GM12878 (cell line): Measurements from ENCODE around the gene DYNLT2B. TPM values are rescaled to one million over a fixed set of nuclear protein-coding genes. Genes with fewer than 3 reads are reported as not detected.

ENCODE experiments used
- ATAC-seq: fragments of 200-7000 bp; cut with Tn5 transposase; 3 replicates; pipeline ENCODE4 v1.9.1; 2020; ENCODE audit warnings: mild to moderate bottlenecking, moderate library complexity
- BruUV-seq: library from RNA; stranded (reverse); fragments of 400-500 nt; replicated peaks from 2 replicates; lab custom pipeline; 2021; lab: Mats Ljungman, UMichigan
- CTCF ChIA-PET: fragments of 300-600 bp; sonication (Branson Sonifier 250); formaldehyde crosslinking; extraction: SDS; loops from one replicate; lab custom pipeline; 2021; ENCODE audit warnings: inconsistent platforms; lab: Yijun Ruan, JAX
- POLR2A ChIA-PET: fragments of 350-600 bp; formaldehyde crosslinking; extraction: SDS; loops from one replicate; lab custom pipeline; 2021; ENCODE audit warnings: inconsistent platforms; lab: Charles Lee
- RAD21 ChIA-PET: fragments of 300-600 bp; sonication (Branson Sonifier 250); formaldehyde crosslinking; loops from one replicate; lab custom pipeline; 2023; ENCODE audit warnings: antibody characterized with exemption; ENCODE audit not compliant: unreplicated experiment; lab: Charles Lee
- SMC1A ChIA-PET: fragments of 300-600 bp; sonication (Branson Sonifier 250); formaldehyde crosslinking; loops from one replicate; lab custom pipeline; 2023; ENCODE audit not compliant: unreplicated experiment, uncharacterized antibody; lab: Charles Lee
- DNase-seq: peaks from one replicate; pipeline ENCODE4 v3.0.0-alpha.2; 2011; ENCODE audit warnings: low read depth, low spot score
- FAIRE-seq: peaks from 3 replicates; lab custom pipeline; 2011; peaks lifted over from hg19 to GRCh38; lab: Jason Lieb, UNC
- H2AFZ ChIP-seq: 2 replicates; pipeline ENCODE4 v1.6.0; 2011; ENCODE audit warnings: low read depth, low read length, control low read depth; ENCODE audit not compliant: control insufficient read depth
- H3K27ac ChIP-seq: 2 replicates; pipeline ENCODE4 v1.5.1; 2011; ENCODE audit warnings: control low read depth; ENCODE audit not compliant: control insufficient read depth, insufficient read depth
- H3K27me3 ChIP-seq, 2 experiments: replicated peaks in 1 of 2; 2 replicates each; pipeline versions ENCODE4 v1.6.0 to v1.6.1; 2011; ENCODE audit warnings: low read length in 1 of 2; ENCODE audit not compliant: control insufficient read depth in 2 of 2, insufficient read depth in 2 of 2
- H3K36me3 ChIP-seq, 2 experiments: 2 replicates each; pipeline ENCODE4 v1.5.1; 2011; ENCODE audit warnings: low read length in 1 of 2; ENCODE audit not compliant: control insufficient read depth in 2 of 2, insufficient read depth in 2 of 2
- H3K4me1 ChIP-seq: 2 replicates; pipeline ENCODE4 v1.6.1; 2011; ENCODE audit warnings: mild to moderate bottlenecking, low read length, moderate library complexity, mixed read lengths; ENCODE audit not compliant: control insufficient read depth, insufficient read depth
- H3K4me2 ChIP-seq: 2 replicates; pipeline ENCODE4 v1.6.0; 2011; ENCODE audit warnings: control low read depth; ENCODE audit not compliant: control insufficient read depth, insufficient read depth
- H3K4me3 ChIP-seq: fragments of 200-600 bp; sonication (generic); 2 replicates; pipeline ENCODE4 v1.5.1; 2016
- H3K79me2 ChIP-seq: 2 replicates; pipeline ENCODE4 v1.6.0; 2011; ENCODE audit warnings: low read length; ENCODE audit not compliant: control insufficient read depth, insufficient read depth
- H3K9ac ChIP-seq: 2 replicates; pipeline ENCODE4 v1.8.0; 2011; ENCODE audit warnings: low read length, control low read depth, mixed read lengths; ENCODE audit not compliant: control insufficient read depth, insufficient read depth
- H3K9me3 ChIP-seq: replicated peaks from 3 replicates; pipeline ENCODE4 v1.5.1; 2011; ENCODE audit warnings: mild to moderate bottlenecking, low read length; ENCODE audit not compliant: control insufficient read depth, insufficient read depth
- H4K20me1 ChIP-seq: 2 replicates; pipeline ENCODE4 v1.6.0; 2011; ENCODE audit not compliant: control insufficient read depth, insufficient read depth
- ATF7 ChIP-seq: fragments of 450-650 bp; IDR thresholded peaks from 2 replicates; pipeline ENCODE4 v1.6.1; 2016; ENCODE audit warnings: low read depth, mild to moderate bottlenecking
- CHD2 ChIP-seq: IDR thresholded peaks from 2 replicates; pipeline ENCODE4 v1.6.1; 2011; ENCODE audit warnings: low read depth, low read length, improper control_type of control experiment, borderline replicate concordance
- CREB1 ChIP-seq: IDR thresholded peaks from 2 replicates; pipeline ENCODE4 v1.6.1; 2012; ENCODE audit warnings: low read depth, mild to moderate bottlenecking, inconsistent platforms
- E4F1 ChIP-seq: fragments of 450-650 bp; IDR thresholded peaks from 2 replicates; pipeline ENCODE4 v1.6.1; 2018; ENCODE audit warnings: borderline replicate concordance, mild to moderate bottlenecking; ENCODE audit not compliant: partially characterized antibody
- EGR1 ChIP-seq, 2 experiments: IDR thresholded peaks; 1 replicate in 1 of 2; 2 replicates in 1 of 2; pipeline ENCODE4 v1.6.1; 2011 to 2012; ENCODE audit warnings: low read depth in 2 of 2, low read length in 2 of 2, borderline replicate concordance in 1 of 2, mild to moderate bottlenecking in 1 of 2, moderate library complexity in 1 of 2
- GABPA ChIP-seq: IDR thresholded peaks from 2 replicates; pipeline ENCODE4 v1.6.1; 2014; ENCODE audit warnings: antibody characterized with exemption, low read depth, mild to moderate bottlenecking, inconsistent platforms
- LARP7 ChIP-seq: fragments of 450-650 bp; IDR thresholded peaks from 2 replicates; pipeline ENCODE4 v1.6.1; 2017; ENCODE audit warnings: mild to moderate bottlenecking
- NBN ChIP-seq: fragments of 450-650 bp; IDR thresholded peaks from 2 replicates; pipeline ENCODE4 v1.6.1; 2016
- NR2C1 ChIP-seq: fragments of 450-650 bp; IDR thresholded peaks from 2 replicates; pipeline ENCODE4 v1.6.1; 2017; ENCODE audit warnings: antibody characterized with exemption, mild to moderate bottlenecking, moderate library complexity
- SIN3A ChIP-seq: IDR thresholded peaks from 2 replicates; pipeline ENCODE4 v1.6.1; 2012; ENCODE audit warnings: low read depth, low read length, improper control_type of control experiment
- SPI1 ChIP-seq: IDR thresholded peaks from 2 replicates; pipeline ENCODE4 v1.6.1; 2011; ENCODE audit warnings: low read depth, mild to moderate bottlenecking, low read length, moderate library complexity, borderline replicate concordance; ENCODE audit not compliant: insufficient read depth
- SREBF2 ChIP-seq: IDR thresholded peaks from 2 replicates; pipeline ENCODE4 v1.6.1; 2012; ENCODE audit warnings: mild to moderate bottlenecking, low read length
- STAT1 ChIP-seq: fragments of 450-650 bp; conservative IDR thresholded peaks from 2 replicates; pipeline ENCODE4 v1.6.1; 2014; ENCODE audit warnings: antibody characterized with exemption, mild to moderate bottlenecking
- TCF12 ChIP-seq: IDR thresholded peaks from 2 replicates; pipeline ENCODE4 v1.6.1; 2011; ENCODE audit warnings: low read depth, mild to moderate bottlenecking, low read length
- ZNF384 ChIP-seq: IDR thresholded peaks from 2 replicates; pipeline ENCODE4 v1.6.1; 2012; ENCODE audit warnings: low read depth, mild to moderate bottlenecking, low read length, improper control_type of control experiment, borderline replicate concordance
- ZZZ3 ChIP-seq: IDR thresholded peaks from 2 replicates; pipeline ENCODE4 v1.6.1; 2011; ENCODE audit warnings: low read depth; ENCODE audit not compliant: control insufficient read depth, insufficient read length
- WGBS: methylation state at CpG from one replicate; pipeline ENCODE4 v1.1.6; 2016; ENCODE audit warnings: low lambda C conversion rate; ENCODE audit not compliant: insufficient replicate concordance, insufficient coverage; ENCODE audit errors: missing lambda C conversion rate; 5-methylcytosine and 5-hydroxymethylcytosine counted together
- in situ Hi-C: fragments of 300-500 bp; cut with MboI; formaldehyde crosslinking; loops from 9 replicates; pipeline ENCODE4 v1.14.3; 2018; ENCODE audit warnings: mixed read lengths
- intact Hi-C: fragments of 100-400 bp; cut with micrococcal nuclease; formaldehyde crosslinking; loops from one replicate; pipeline ENCODE4 v1.14.2; 2022; ENCODE audit not compliant: unreplicated experiment
- polyA plus RNA-seq, 11 experiments: library from polyadenylated mRNA; depleted of rRNA in 4 of 11; unstranded in 6 of 11; stranded (reverse) in 5 of 11; fragments of >200 nt; fragmentation: Nextera tagmentation in 4 of 11; fragmentation: Illumina TruSeq in 1 of 11; extraction: Ambion mirVana in 4 of 11; extraction: Trizol in 1 of 11; gene quantifications; 1 replicate in 1 of 11; 2 replicates in 10 of 11; pipeline versions ENCODE4 v1.2.1 to v1.2.3, GENCODE V29; 2011 to 2016; ENCODE audit warnings: inconsistent platforms in 2 of 11, missing spikeins in 2 of 11, low read depth in 1 of 11
- total RNA-seq, 4 experiments: library from RNA; depleted of rRNA in 3 of 4; stranded (reverse); fragments of >200 nt in 3 of 4; fragmentation: Illumina TruSeq in 1 of 4; extraction: Trizol in 1 of 4; gene quantifications; 2 replicates each; pipeline versions ENCODE4 v1.2.1 to v1.2.3, GENCODE V29; 2013 to 2021
- TF ChIP-seq, protein P1 (sequence below): IDR thresholded peaks from 2 replicates; pipeline ENCODE4 v1.6.1; 2011; ENCODE audit warnings: borderline replicate concordance, low read depth, mild to moderate bottlenecking, moderate library complexity, mixed read lengths, low read length; ENCODE audit not compliant: insufficient read depth; ENCODE audit errors: extremely low read length
- TF ChIP-seq, protein P2 (sequence below): IDR thresholded peaks from 2 replicates; pipeline ENCODE4 v1.6.1; 2012; ENCODE audit warnings: low read depth, low read length, improper control_type of control experiment

Gene DYNLT2B
- total and polyA plus RNA-seq, 10 of the 15 experiments (the other 5 are each of a cell fraction or from before 2014, with no cell fraction given) = 8.6 to 89.7 (median 21.9) TPM

GRCh38 chr3:196360586-196360985 is 42.5 kb upstream of the DYNLT2B start:
- DNase-seq = no peak
- no peak for FAIRE-seq
- no peak for ATAC-seq
- 99% methylated on average over 7 of the region's 7 CpGs for WGBS
- H3K36me3 ChIP-seq = peaks cover 10 to 21% of the 10 kb centered on the region in 2 experiments
- H3K4me3 ChIP-seq = no peak overlapping the region
- BruUV-seq = no TSS peak
- intact Hi-C loops (loop anchor here (10.0 kb wide), 1 partner anchor 106 kb away; no protein-coding TSS in a partner anchor), in situ Hi-C loops (no loop called here)
- H3K9me3 ChIP-seq = no peaks in the 10 kb centered on the region
- H3K4me1 ChIP-seq = no peaks in the 10 kb centered on the region
- RAD21 ChIA-PET = no interaction called here
- H3K9ac ChIP-seq = no peak overlapping the region
- SMC1A ChIA-PET = interaction anchor here (0.6 kb wide), 1 partner anchor 106 kb away, joined by 3 read pairs; no protein-coding TSS in a partner anchor
- POLR2A ChIA-PET = no interaction called here
- H3K4me2 ChIP-seq = no peak overlapping the region
- H3K27me3 ChIP-seq = no peaks in the 10 kb centered on the region
- H2AFZ ChIP-seq = no peak overlapping the region
- H3K27ac ChIP-seq = no peak overlapping the region
- CTCF ChIA-PET = no interaction called here
- no peaks in the 10 kb centered on the region; the same call in 1 of the 2 replicates for H3K79me2 ChIP-seq
- no peaks in the 10 kb centered on the region for H4K20me1 ChIP-seq
- TF ChIP-seq NR2C1 (no peak), NBN (no peak), ZZZ3 (no peak), SREBF2 (no peak), CREB1 (no peak), LARP7 (no peak), ATF7 (no peak), E4F1 (no peak), TCF12 (no peak), GABPA (no peak), EGR1 (IDR thresholded peaks at IDR 0.05; ENCODE audit: borderline replicate concordance in 1 of 2, low read depth in 2 of 2, low read length in 2 of 2) (no peak), CHD2 (no peak), SIN3A (no peak), STAT1 (no peak), SPI1 (no peak), ZNF384 (no peak)
- TF ChIP-seq, protein P1, sequence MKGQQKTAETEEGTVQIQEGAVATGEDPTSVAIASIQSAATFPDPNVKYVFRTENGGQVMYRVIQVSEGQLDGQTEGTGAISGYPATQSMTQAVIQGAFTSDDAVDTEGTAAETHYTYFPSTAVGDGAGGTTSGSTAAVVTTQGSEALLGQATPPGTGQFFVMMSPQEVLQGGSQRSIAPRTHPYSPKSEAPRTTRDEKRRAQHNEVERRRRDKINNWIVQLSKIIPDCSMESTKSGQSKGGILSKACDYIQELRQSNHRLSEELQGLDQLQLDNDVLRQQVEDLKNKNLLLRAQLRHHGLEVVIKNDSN = no peak
- TF ChIP-seq, protein P2, sequence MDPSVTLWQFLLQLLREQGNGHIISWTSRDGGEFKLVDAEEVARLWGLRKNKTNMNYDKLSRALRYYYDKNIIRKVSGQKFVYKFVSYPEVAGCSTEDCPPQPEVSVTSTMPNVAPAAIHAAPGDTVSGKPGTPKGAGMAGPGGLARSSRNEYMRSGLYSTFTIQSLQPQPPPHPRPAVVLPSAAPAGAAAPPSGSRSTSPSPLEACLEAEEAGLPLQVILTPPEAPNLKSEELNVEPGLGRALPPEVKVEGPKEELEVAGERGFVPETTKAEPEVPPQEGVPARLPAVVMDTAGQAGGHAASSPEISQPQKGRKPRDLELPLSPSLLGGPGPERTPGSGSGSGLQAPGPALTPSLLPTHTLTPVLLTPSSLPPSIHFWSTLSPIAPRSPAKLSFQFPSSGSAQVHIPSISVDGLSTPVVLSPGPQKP = no peak
